A549 treated with AZD2906 at 1 μM for 4 hours (cell line): ENCODE results near the gene GNAQ. TPM values are rescaled to one million over a fixed set of nuclear protein-coding genes. Genes with fewer than 3 reads are reported as not detected.

Experiments used
- total RNA-seq: library from RNA; stranded (reverse); fragments of 200-300 nt; extraction: Qiagen RNA extraction; gene quantifications from 5 replicates; pipeline ENCODE4 v1.2.3, GENCODE V29; 2022

Gene GNAQ
- 13.0 to 16.2 TPM (median 15.4 TPM) in 5 replicates for total RNA-seq

DNA sequence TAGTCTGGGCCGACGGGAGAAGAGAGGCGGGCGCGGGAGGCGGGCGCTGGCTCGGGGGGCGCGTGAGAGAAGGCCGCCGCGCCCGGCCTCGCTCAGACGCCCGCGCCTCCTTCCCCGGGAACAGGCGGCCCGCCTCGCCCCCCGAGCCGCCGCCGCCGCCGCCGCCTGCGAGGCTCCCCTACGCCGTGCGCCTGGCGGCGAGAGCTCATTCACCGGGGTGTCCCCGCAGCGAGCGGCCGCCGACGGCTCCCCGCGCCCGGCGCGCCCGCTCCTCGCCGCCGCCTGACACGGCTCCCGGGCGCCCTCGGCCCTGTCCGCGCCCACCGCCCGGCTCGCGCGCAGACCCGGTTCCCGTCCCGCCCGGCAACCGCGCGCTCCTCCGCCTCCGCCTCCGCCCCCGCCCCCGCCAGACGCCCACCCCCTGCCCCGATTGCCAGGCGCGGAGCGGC lies at the start of gene GNAQ:
GNAQ (minus strand) TSS at position 368 of the 449 bp plus-strand sequence. CDS start 576 bp downstream, outside the sequence.

Other genes with a start within 250 kb of the GNAQ start
- gene CEP78, start 204.3 kb upstream of the GNAQ start, total RNA-seq, result 15.9 to 18.8 TPM (median 16.1 TPM) in 5 replicates